ENCODE results near the gene ROCK1. TPM values are rescaled to one million over a fixed set of nuclear protein-coding genes. Genes with fewer than 3 reads are reported as not detected.
A peak's percentile ranks its signal among the peaks of the same experiment; 100 is the strongest.

Gene ROCK1
- total RNA-seq, 1 donor from 2014 or later: 60.9 TPM

DNA sequence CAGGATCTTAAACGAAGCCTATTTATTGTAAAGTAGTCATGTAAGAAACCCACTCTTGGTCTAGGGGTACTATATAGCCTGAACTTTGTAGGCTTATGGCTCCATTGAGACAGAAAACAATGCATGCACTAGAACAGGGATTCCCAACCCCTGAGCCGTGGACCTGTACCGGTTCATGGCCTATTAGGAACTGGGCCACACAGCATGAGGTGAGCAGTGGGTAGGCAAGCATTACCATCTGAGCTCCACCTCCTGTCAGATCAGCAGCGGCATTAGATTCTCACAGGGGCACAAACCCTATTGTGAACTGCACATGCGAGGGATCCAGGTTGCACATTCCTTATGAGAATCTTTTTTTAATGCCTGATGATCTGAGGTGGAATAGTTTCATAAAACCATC, 59.2 kb downstream of the ROCK1 start:
- H3K9me3 Mint-ChIP-seq (ENCODE audit: low read depth): no peaks in the 10 kb centered on the region
- DNase-seq (ENCODE audit: low spot score): no peak
- H3K36me3 Mint-ChIP-seq (ENCODE audit: low read depth): peaks cover 2% of the 10 kb centered on the region
- H3K4me1 Mint-ChIP-seq (ENCODE audit: low read depth): peaks cover 50% of the 10 kb centered on the region
- H3K27ac Mint-ChIP-seq (ENCODE audit: unreplicated experiment): no peak overlapping the region
- TF ChIP-seq, protein P1, sequence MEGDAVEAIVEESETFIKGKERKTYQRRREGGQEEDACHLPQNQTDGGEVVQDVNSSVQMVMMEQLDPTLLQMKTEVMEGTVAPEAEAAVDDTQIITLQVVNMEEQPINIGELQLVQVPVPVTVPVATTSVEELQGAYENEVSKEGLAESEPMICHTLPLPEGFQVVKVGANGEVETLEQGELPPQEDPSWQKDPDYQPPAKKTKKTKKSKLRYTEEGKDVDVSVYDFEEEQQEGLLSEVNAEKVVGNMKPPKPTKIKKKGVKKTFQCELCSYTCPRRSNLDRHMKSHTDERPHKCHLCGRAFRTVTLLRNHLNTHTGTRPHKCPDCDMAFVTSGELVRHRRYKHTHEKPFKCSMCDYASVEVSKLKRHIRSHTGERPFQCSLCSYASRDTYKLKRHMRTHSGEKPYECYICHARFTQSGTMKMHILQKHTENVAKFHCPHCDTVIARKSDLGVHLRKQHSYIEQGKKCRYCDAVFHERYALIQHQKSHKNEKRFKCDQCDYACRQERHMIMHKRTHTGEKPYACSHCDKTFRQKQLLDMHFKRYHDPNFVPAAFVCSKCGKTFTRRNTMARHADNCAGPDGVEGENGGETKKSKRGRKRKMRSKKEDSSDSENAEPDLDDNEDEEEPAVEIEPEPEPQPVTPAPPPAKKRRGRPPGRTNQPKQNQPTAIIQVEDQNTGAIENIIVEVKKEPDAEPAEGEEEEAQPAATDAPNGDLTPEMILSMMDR (IDR thresholded peaks at IDR 0.05): no peak
- H3K27me3 Mint-ChIP-seq (ENCODE audit: low read depth): no peaks in the 10 kb centered on the region
- no peak overlapping the region for H3K4me3 Mint-ChIP-seq (ENCODE audit: unreplicated experiment)

GRCh38 chr18:21051620-21052019, 60.0 kb downstream of the ROCK1 start:
- TF ChIP-seq, protein P1 (IDR thresholded peaks at IDR 0.05): no peak
- H3K4me1 Mint-ChIP-seq (ENCODE audit: low read depth): peaks cover 58% of the 10 kb centered on the region
- H3K36me3 Mint-ChIP-seq (ENCODE audit: low read depth): peaks cover 2% of the 10 kb centered on the region
- no peak overlapping the region for H3K4me3 Mint-ChIP-seq (ENCODE audit: unreplicated experiment)
- DNase-seq (ENCODE audit: low spot score): no peak
- H3K27ac Mint-ChIP-seq (ENCODE audit: unreplicated experiment): no peak overlapping the region
- no peaks in the 10 kb centered on the region for H3K27me3 Mint-ChIP-seq (ENCODE audit: low read depth)
- no peaks in the 10 kb centered on the region for H3K9me3 Mint-ChIP-seq (ENCODE audit: low read depth)

GRCh38 chr18:21049306-21049705, 62.3 kb downstream of the ROCK1 start:
- DNase-seq (ENCODE audit: low spot score): no peak
- Mint-ChIP-seq H3K27ac (ENCODE audit: unreplicated experiment) (peak overlapping the region; percentile 82), H3K36me3 (ENCODE audit: low read depth) (peaks cover 5% of the 10 kb centered on the region), H3K9me3 (ENCODE audit: low read depth) (no peaks in the 10 kb centered on the region), H3K4me1 (ENCODE audit: low read depth) (peaks cover 64% of the 10 kb centered on the region), H3K27me3 (ENCODE audit: low read depth) (no peaks in the 10 kb centered on the region), H3K4me3 (ENCODE audit: unreplicated experiment) (no peak overlapping the region)
- TF ChIP-seq, protein P1 (IDR thresholded peaks at IDR 0.05): no peak

- no peaks in the 10 kb centered on the region for H3K27me3 Mint-ChIP-seq (ENCODE audit: low read depth)
These were observed 64.5 kb downstream of the ROCK1 start for GRCh38 chr18:21047126-21047525.

GRCh38 chr18:21040466-21040865, 71.1 kb downstream of the ROCK1 start:
- Mint-ChIP-seq H3K27me3 (ENCODE audit: low read depth) (no peaks in the 10 kb centered on the region), H3K36me3 (ENCODE audit: low read depth) (peaks cover 11% of the 10 kb centered on the region), H3K4me3 (ENCODE audit: unreplicated experiment) (no peak overlapping the region), H3K9me3 (ENCODE audit: low read depth) (no peaks in the 10 kb centered on the region), H3K4me1 (ENCODE audit: low read depth) (peaks cover 11% of the 10 kb centered on the region), H3K27ac (ENCODE audit: unreplicated experiment) (no peak overlapping the region)
- TF ChIP-seq, protein P1 (IDR thresholded peaks at IDR 0.05): no peak
- DNase-seq (ENCODE audit: low spot score): no peak

More at GRCh38 chr18:21047126-21047525, 64.5 kb downstream of the ROCK1 start:
- Mint-ChIP-seq H3K9me3 (ENCODE audit: low read depth) (no peaks in the 10 kb centered on the region), H3K4me1 (ENCODE audit: low read depth) (peaks cover 45% of the 10 kb centered on the region), H3K27ac (ENCODE audit: unreplicated experiment) (peak overlapping the region; percentile 23), H3K4me3 (ENCODE audit: unreplicated experiment) (no peak overlapping the region), H3K36me3 (ENCODE audit: low read depth) (peaks cover 8% of the 10 kb centered on the region)
- TF ChIP-seq, protein P1 (IDR thresholded peaks at IDR 0.05): no peak
- no peak for DNase-seq (ENCODE audit: low spot score)

All from chondrocyte (in vitro differentiated cells).